ENCODE results near the gene KRTAP15-1. TPM values are rescaled to one million over a fixed set of nuclear protein-coding genes. Genes with fewer than 3 reads are reported as not detected.

The KRTAP15-1 gene
- total RNA-seq, 1 experiment from 2014 or later: not detected

DNA sequence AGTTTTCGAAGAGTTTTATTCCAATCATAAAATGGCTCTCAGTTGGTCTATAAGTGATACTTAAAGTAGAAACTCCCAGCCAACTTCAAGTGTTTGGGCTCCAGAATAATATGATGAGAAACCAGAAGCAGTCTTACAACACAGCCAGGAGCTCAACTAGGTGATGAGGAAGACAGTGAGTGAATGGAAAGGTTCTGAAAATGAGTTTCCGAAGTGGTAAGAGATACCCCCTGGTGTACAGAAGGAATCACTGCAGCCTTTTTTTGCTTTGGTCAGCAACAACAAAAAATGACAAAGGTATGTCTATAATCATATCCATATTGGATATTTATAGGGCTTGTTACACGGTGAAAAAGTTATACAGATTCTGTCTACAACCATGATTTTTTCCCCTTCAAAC lies 23.6 kb downstream of the KRTAP15-1 start:
- H2BK120ac ChIP-seq (ENCODE audit: low read depth, low read length, poor library complexity, severe bottlenecking): no peak overlapping the region
- Mint-ChIP-seq H3K36me3 (ENCODE audit: insufficient read depth in 1 of 3, low read depth in 3 of 3) (no peaks in the 10 kb centered on the region), H3K4me1 (no peaks in the 10 kb centered on the region), H3K4me3 (no peak overlapping the region), H3K27ac (no peak overlapping the region), H3K27me3 (ENCODE audit: low read depth) (no peaks in the 10 kb centered on the region), H3K9me3 (no peaks in the 10 kb centered on the region)
- H3K56ac ChIP-seq (ENCODE audit: insufficient read length, low read depth, low read length): no peak overlapping the region
- no peak overlapping the region for H4K8ac ChIP-seq (replicated peaks; ENCODE audit: insufficient read length, low read depth, low read length)
- no peaks in the 10 kb centered on the region for H3K9me3 ChIP-seq (ENCODE audit: control insufficient read depth, low read depth, low read length)
- no peak overlapping the region for H2BK12ac ChIP-seq (ENCODE audit: insufficient read length, low read depth, low read length)
- no peaks in the 10 kb centered on the region for H3K4me1 ChIP-seq (ENCODE audit: insufficient read depth, low read length)
- no peaks in the 10 kb centered on the region for H3K27me3 ChIP-seq (ENCODE audit: insufficient read depth, low read length)
- H2BK5ac ChIP-seq (ENCODE audit: insufficient read length, low read length): no peak overlapping the region
- H4K20me1 ChIP-seq (ENCODE audit: control insufficient read depth, insufficient read depth, insufficient read length): no peaks in the 10 kb centered on the region
- no peak overlapping the region for H3K14ac ChIP-seq (ENCODE audit: insufficient read depth, low read length)
- TF ChIP-seq, protein P1, sequence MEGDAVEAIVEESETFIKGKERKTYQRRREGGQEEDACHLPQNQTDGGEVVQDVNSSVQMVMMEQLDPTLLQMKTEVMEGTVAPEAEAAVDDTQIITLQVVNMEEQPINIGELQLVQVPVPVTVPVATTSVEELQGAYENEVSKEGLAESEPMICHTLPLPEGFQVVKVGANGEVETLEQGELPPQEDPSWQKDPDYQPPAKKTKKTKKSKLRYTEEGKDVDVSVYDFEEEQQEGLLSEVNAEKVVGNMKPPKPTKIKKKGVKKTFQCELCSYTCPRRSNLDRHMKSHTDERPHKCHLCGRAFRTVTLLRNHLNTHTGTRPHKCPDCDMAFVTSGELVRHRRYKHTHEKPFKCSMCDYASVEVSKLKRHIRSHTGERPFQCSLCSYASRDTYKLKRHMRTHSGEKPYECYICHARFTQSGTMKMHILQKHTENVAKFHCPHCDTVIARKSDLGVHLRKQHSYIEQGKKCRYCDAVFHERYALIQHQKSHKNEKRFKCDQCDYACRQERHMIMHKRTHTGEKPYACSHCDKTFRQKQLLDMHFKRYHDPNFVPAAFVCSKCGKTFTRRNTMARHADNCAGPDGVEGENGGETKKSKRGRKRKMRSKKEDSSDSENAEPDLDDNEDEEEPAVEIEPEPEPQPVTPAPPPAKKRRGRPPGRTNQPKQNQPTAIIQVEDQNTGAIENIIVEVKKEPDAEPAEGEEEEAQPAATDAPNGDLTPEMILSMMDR (conservative IDR thresholded peaks at IDR 0.05): peak; percentile 78
- H3K79me2 ChIP-seq (ENCODE audit: insufficient read depth, low read length): no peaks in the 10 kb centered on the region
- H2BK15ac ChIP-seq (ENCODE audit: low read depth, low read length): no peak overlapping the region
- H3K27ac ChIP-seq (ENCODE audit: insufficient read length, low read depth, low read length): no peak overlapping the region
- H3T11ph ChIP-seq (ENCODE audit: low read length): no peak overlapping the region
- H2AFZ ChIP-seq (ENCODE audit: low read length): no peak overlapping the region
- DNase-seq: no peak
- no peaks in the 10 kb centered on the region for H3K23me2 ChIP-seq (ENCODE audit: insufficient read length, low read depth, low read length, poor library complexity, severe bottlenecking)
- no peak overlapping the region for H3K9ac ChIP-seq (ENCODE audit: extremely low read depth, insufficient read length, low read length)
- no peaks in the 10 kb centered on the region for H3K79me1 ChIP-seq (ENCODE audit: insufficient read depth, low read depth, low read length, poor library complexity, severe bottlenecking)
- H4K91ac ChIP-seq (ENCODE audit: insufficient read length, low read depth, low read length): no peak overlapping the region
- H3K4me2 ChIP-seq (ENCODE audit: insufficient read depth, insufficient read length, low read length): no peak overlapping the region
- H4K5ac ChIP-seq (ENCODE audit: insufficient read length, low read depth, low read length): no peak overlapping the region
- H3K18ac ChIP-seq (ENCODE audit: insufficient read length, low read depth, low read length): no peak overlapping the region
- no CpG with 5 or more reads among the region's 3 CpGs for WGBS (ENCODE audit: extremely low coverage, insufficient read length, low lambda C conversion rate)
- no peak overlapping the region for H2BK20ac ChIP-seq (ENCODE audit: low read depth, low read length, poor library complexity, severe bottlenecking)
- H3K4ac ChIP-seq (ENCODE audit: low read depth, low read length): no peak overlapping the region
- H2AK5ac ChIP-seq (ENCODE audit: insufficient read length, low read length): no peak overlapping the region
- H3K23ac ChIP-seq (ENCODE audit: insufficient read length, low read depth, low read length): no peak overlapping the region

Data from H9 (cell line).